ENCODE measurements around the gene NDUFS3.

NDUFS3 gene

DNA sequence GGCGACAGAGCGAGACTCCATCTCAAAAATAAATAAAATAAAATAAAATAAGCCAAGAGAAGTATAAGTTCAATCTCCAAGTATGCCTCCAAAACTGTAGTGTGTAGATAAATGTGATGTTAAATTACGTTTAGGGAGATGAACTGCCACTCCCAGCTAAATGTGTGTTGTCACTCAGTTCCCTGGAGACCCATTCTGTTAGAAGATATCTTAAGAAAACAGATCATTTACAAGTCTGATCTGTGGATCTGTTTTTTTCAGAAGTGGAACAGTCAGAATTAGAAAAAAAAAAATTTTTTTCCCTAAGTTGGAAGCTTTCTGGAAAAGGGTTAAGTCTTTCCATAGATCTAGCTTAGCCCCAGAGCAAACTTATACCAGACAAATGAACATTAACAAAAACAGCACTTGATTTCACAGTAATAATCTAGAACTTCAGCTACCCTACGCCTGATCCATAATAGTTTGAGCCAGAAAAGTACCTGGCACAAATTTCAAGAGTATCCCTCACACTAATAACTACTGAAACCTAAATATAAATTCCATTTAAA, 44.1 kb upstream of the NDUFS3 start:
- H3K9me3 ChIP-seq (ENCODE audit: severe bottlenecking) = no peaks in the 10 kb centered on the region
- H3K27ac ChIP-seq = no peak overlapping the region
- H3K4me3 ChIP-seq (ENCODE audit: low read depth, low read length) = no peak overlapping the region
- TF ChIP-seq, protein P1, sequence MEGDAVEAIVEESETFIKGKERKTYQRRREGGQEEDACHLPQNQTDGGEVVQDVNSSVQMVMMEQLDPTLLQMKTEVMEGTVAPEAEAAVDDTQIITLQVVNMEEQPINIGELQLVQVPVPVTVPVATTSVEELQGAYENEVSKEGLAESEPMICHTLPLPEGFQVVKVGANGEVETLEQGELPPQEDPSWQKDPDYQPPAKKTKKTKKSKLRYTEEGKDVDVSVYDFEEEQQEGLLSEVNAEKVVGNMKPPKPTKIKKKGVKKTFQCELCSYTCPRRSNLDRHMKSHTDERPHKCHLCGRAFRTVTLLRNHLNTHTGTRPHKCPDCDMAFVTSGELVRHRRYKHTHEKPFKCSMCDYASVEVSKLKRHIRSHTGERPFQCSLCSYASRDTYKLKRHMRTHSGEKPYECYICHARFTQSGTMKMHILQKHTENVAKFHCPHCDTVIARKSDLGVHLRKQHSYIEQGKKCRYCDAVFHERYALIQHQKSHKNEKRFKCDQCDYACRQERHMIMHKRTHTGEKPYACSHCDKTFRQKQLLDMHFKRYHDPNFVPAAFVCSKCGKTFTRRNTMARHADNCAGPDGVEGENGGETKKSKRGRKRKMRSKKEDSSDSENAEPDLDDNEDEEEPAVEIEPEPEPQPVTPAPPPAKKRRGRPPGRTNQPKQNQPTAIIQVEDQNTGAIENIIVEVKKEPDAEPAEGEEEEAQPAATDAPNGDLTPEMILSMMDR (IDR thresholded peaks at IDR 0.05; ENCODE audit: low read depth, low read length) = no peak
- peaks cover 28% of the 10 kb centered on the region for H3K36me3 ChIP-seq
- no peak for DNase-seq
- H3K27me3 ChIP-seq (ENCODE audit: insufficient read depth, low read depth, severe bottlenecking) = no peaks in the 10 kb centered on the region

DNA sequence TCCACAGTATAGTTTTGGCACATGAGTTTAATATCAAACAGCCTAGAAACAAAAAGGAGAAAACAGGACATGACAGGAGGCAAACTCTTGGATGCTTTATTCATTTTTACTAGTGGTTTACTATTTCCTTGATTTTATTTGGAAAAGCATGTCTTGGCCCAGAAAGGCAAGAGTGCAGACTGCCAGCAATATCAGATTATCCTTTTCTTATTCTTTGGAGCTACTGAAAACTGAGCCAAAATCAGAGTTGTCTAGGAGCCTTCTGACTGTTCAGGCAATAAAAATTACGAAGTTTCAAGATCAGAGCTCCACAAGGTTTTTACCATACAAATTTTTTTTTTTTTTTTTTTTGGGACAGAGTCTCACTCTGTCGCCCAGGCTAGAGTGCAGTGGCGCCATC, 42.0 kb upstream of the NDUFS3 start:
- TF ChIP-seq, protein P1 (IDR thresholded peaks at IDR 0.05; ENCODE audit: low read depth, low read length) = no peak
- H3K36me3 ChIP-seq = peaks cover 28% of the 10 kb centered on the region
- H3K9me3 ChIP-seq (ENCODE audit: severe bottlenecking) = no peaks in the 10 kb centered on the region
- no peaks in the 10 kb centered on the region for H3K27me3 ChIP-seq (ENCODE audit: insufficient read depth, low read depth, severe bottlenecking)
- H3K27ac ChIP-seq = no peak overlapping the region
- no peak overlapping the region for H3K4me3 ChIP-seq (ENCODE audit: low read depth, low read length)
- DNase-seq = no peak

DNA sequence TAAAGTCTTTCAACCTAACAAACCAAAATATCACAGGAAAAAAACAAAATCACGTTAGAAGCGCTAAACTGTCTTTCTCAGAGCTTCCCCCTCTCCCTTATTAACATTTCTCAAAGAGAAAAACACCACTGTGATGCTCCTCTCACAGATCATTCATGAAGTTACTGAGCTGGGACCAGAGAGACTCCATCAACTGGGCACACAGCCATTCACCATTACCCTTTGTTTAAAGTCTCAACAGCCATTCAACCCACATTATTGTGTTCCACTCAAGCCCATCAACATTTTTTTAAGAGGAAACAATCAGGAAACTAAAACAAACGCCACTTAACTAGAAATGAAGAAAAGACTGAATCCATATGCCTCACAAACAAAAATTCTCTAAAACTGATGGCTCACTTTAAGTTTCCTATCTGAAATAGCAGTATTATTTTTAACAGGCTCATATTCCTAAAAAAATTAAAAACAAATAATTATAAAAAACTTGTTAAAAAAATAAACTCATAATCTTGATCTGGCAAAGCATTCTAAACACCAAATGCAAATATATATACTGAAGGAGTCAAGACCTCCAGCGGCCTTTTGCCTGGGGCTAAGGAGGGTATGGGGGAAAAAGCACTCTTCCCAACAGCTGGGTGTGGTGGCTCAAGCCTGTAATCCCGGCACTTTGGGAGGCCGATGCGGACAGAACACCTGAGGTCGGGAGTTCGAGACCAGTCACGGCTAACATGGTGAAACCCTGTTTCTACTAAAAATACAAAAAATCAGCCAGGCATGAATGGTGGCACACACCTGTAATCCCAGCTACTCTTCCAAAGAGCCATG, 39.9 kb upstream of the NDUFS3 start:
- TF ChIP-seq, protein P1 (IDR thresholded peaks at IDR 0.05; ENCODE audit: low read depth, low read length) = no peak
- H3K27ac ChIP-seq = no peak overlapping the region
- H3K4me3 ChIP-seq (ENCODE audit: low read depth, low read length) = no peak overlapping the region
- no peaks in the 10 kb centered on the region for H3K27me3 ChIP-seq (ENCODE audit: insufficient read depth, low read depth, severe bottlenecking)
- peaks cover 24% of the 10 kb centered on the region for H3K36me3 ChIP-seq
- no peak for DNase-seq
- H3K9me3 ChIP-seq (ENCODE audit: severe bottlenecking) = no peaks in the 10 kb centered on the region

DNA sequence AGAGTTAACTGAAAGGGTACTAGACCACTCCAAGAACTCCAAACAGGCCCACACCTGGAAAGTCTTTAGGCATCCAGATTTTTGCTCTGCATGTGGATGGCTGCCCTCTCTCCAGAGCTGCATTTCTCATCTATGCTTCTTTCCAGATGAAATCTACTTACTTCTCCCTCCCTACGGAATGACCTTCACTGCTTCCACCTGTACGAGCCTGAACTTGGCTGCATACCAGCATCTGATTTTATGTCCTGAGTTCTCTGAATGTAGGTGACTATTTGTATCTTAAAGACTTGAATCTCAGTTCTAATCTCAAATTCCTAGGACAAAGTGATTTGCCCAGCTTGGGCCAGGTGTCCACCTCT, 39.2 kb upstream of the NDUFS3 start:
- no peaks in the 10 kb centered on the region for H3K9me3 ChIP-seq (ENCODE audit: severe bottlenecking)
- TF ChIP-seq, protein P1 (IDR thresholded peaks at IDR 0.05; ENCODE audit: low read depth, low read length) = no peak
- peaks cover 30% of the 10 kb centered on the region for H3K36me3 ChIP-seq
- H3K27me3 ChIP-seq (ENCODE audit: insufficient read depth, low read depth, severe bottlenecking) = no peaks in the 10 kb centered on the region
- no peak overlapping the region for H3K27ac ChIP-seq
- H3K4me3 ChIP-seq (ENCODE audit: low read depth, low read length) = no peak overlapping the region
- no peak for DNase-seq

DNA sequence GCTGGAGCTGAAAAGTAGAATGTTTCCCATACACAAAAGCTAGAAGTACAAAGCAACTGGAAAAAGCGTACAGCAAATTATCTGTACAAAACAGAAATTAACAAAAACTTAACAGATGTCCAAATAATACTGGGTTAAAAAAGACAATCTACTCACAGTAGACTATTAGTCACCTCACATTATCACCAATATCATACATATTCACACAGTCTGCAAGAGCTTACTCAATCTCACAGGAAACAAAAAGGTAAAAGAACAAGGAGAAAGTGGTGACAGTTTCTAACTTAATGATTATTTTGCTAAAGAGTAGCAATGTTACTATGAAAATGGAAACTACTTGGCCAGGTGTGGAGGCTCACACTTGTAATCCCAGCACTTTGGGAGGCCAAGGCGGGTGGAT, 37.8 kb upstream of the NDUFS3 start:
- TF ChIP-seq, protein P1 (IDR thresholded peaks at IDR 0.05; ENCODE audit: low read depth, low read length) = no peak
- Histone ChIP-seq H3K27ac (no peak overlapping the region), H3K36me3 (peaks cover 27% of the 10 kb centered on the region), H3K9me3 (ENCODE audit: severe bottlenecking) (no peaks in the 10 kb centered on the region), H3K27me3 (ENCODE audit: insufficient read depth, low read depth, severe bottlenecking) (no peaks in the 10 kb centered on the region), H3K4me3 (ENCODE audit: low read depth, low read length) (no peak overlapping the region)
- DNase-seq = no peak
